A172 (cell line): ENCODE data around the gene EIF5. TPM values are rescaled to one million over a fixed set of nuclear protein-coding genes. Genes with fewer than 3 reads are reported as not detected.
A peak's percentile ranks its signal among the peaks of the same experiment; 100 is the strongest.

Experiments
- DNase-seq: peaks from one replicate; pipeline ENCODE4 v3.0.0-alpha.2; 2015; ENCODE audit warnings: low spot score
- total RNA-seq: library from RNA; depleted of rRNA; stranded (reverse); fragments of >200 nt; shearing (Covaris generic); gene quantifications from 2 replicates; pipeline ENCODE4 v1.2.3, GENCODE V29; 2014; rRNA removed

Gene EIF5
- 70.8 and 85.0 TPM in 2 replicates for total RNA-seq

- DNase-seq: peak; percentile 89
Measured at GRCh38 chr14:103333754-103334643, at the start of gene EIF5. Gene EIF5 (plus strand): TSS chr14:103334237. CDS start chr14:103335861, 1,624 bp downstream.

GRCh38 chr14:103284574-103285467 is 49.2 kb upstream of the EIF5 start:
- peak; percentile 12 for DNase-seq

DNA sequence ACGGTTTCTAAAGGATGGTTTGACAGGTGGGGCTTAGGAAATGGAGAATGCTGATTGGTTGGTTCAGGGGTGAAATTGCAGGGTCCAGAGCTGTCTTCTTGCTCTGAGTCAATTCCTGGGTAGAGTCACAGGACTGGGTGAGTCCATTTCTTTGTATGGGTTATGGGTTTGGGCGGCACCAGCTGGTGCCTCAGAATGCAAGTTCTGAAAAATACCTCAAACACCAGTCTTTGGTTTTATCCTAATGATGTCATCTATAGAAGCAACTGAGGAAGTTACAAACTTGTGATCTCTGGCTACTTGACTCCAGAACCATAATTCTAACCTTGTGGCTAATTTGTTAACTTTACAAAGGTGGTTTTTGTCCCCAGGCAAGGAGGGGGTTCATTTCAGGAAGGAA is 47.6 kb upstream of the EIF5 start:
- DNase-seq: no peak

DNA sequence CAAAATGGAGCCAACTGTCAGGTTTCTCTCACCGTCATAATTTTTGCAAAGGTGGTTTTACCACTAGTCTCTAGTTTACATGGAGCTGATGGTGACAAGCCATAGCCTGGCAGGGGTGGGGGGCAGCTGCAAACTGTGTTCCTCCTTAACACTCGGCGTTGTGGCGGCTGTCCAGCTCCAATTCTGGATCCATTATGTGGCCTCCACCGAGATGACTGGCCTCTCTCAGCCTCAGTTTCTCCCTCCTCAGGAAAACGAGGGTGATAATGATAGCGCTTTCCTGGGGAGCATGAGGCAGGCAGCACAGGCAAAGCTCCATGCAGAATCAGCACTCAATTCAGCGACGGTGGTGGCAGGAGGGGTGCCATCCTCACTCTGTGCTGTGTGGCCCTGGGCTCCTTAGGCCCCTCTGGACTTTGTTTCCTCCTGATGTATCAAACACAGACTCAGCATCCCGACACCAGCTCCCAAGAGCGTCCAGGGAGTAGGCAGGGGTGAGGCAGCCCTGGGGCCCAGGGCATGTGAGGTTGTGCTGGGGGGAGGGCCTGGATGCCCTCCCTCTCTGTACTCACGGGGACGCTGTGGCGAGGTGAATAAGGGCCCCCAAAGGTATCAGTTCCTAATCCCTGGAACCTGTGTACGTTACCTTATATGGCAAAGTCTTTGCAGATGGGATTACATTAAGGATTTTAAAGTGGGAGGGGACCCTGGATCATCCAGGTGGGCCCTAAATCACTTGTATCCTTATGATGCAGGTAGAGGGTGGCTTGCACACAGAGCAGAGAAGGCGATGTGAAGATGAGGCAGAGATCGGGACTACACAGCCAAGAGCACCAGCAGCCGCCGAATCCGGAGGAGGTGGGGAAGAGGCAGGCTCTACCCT is 46.8 kb upstream of the EIF5 start:
- DNase-seq: no peak

DNA sequence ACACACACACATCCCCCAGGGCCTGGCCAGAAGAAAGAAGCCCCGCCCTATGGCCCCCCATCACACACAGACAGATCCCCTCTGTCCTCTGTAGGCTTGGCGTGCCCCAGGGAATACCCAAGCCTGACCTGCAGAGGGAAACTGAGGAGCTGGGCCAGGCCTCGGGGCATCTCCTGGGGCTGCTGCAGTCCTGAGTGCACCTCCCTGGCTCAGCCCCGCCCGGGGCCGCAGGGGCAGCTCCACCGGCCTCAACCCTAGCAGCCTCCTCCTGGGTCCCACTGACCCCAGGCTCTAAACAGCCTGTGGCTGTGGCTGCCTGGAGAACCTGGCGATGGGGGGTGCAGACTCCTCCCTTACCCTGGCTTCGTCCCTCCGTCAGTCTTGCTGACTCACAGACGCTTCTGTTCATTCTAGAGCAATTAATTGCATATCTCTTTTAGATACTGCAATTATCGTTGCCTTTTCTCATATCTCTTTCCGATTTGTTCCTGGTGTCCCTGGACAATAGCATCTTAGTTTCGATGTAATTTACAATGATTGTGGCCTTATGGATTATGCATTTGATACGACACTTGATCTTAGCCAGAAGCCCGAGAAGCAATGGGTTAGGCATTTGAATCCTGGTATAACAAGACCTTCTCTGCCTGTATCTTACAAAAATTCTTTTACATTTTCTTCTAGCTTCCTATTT is 45.8 kb upstream of the EIF5 start:
- no peak for DNase-seq

GRCh38 chr14:103290056-103290455 is 44.0 kb upstream of the EIF5 start:
- no peak for DNase-seq

DNA sequence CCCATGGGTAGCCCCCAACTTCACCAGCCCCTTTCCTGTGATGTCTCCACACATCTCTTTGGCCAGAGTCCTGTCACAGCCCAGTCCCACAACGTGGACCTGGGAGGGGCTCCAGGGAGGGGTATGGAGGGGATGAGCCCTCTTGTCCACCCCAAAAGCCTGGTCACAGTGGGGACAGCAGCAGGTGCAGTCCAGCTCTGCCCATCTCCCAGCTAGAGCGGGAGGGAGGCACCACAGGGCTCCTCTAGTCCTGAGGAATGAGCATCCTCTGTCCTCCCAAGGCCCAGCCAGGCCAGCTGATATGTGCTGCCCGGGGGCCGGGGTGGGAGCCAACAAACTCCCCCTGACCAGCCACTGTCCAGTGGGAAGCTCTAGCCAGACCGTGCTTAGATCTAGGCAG is 43.5 kb upstream of the EIF5 start:
- no peak for DNase-seq

GRCh38 chr14:103290961-103291360 is 43.1 kb upstream of the EIF5 start:
- no peak for DNase-seq

- DNase-seq: peak; percentile 42
Measured at GRCh38 chr14:103292426-103293374, 41.3 kb upstream of the EIF5 start.

DNA sequence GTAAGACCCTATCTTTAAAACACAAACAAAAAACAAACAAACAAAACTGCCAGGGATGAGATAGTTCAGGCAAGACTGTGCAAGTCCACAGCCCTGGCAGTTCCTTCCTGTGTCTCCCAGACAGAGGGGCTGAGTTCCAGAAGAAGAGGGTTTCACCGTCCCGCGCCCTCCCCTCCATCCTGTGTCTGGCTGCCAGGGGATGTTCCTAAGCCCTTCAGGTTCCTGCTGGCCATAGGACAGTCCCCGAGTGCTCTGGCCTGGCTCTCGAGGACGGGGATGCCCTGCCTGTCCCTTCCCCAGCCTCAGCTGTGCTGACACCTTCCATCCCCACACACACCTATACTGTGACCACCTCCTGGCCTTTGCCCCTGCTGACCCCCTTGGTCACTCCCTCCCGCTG is 40.6 kb upstream of the EIF5 start:
- DNase-seq: no peak

DNA sequence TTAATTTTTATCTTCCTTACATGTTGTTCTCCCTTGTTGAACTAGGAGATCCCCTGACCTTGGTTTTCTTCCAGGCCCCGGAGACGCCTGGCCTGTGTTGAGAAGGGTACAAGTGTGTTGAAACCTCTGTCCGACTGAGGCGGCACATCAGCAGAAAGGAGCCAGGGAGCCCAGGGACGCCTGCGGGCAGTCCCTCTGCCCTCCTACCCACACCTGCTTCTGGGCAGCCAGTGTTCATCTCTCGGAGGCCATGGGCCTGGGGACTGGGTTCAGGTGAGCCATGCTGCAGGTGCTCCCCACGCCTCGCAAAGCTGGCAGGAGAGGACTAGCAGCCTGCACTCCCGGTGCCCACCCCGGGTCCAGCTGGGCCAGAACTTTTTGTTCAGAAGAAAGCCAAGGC is 39.9 kb upstream of the EIF5 start:
- no peak for DNase-seq

DNA sequence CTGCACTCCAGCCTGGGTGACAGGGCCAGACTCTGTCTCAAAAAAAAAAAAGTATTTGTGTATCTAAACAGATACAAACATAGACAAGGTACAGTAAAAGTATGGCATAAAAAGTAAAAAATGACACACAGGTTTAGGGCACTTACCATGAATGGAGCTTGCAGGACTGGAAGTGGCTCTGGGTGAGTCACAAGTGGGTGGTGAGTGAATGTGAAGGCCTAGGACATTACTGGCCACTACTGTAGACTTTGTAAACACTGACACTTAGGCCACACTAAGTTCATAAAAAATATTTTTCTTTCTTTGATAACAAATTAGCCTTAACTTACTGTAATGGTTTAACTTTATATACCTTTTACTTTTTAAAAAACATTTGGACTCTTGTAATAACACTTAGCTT is 38.0 kb upstream of the EIF5 start:
- peak; percentile 59 for DNase-seq

- DNase-seq: no peak
Measured at GRCh38 chr14:103296987-103297386, 37.0 kb upstream of the EIF5 start.

GRCh38 chr14:103298620-103299019 is 35.4 kb upstream of the EIF5 start:
- DNase-seq: no peak

DNA sequence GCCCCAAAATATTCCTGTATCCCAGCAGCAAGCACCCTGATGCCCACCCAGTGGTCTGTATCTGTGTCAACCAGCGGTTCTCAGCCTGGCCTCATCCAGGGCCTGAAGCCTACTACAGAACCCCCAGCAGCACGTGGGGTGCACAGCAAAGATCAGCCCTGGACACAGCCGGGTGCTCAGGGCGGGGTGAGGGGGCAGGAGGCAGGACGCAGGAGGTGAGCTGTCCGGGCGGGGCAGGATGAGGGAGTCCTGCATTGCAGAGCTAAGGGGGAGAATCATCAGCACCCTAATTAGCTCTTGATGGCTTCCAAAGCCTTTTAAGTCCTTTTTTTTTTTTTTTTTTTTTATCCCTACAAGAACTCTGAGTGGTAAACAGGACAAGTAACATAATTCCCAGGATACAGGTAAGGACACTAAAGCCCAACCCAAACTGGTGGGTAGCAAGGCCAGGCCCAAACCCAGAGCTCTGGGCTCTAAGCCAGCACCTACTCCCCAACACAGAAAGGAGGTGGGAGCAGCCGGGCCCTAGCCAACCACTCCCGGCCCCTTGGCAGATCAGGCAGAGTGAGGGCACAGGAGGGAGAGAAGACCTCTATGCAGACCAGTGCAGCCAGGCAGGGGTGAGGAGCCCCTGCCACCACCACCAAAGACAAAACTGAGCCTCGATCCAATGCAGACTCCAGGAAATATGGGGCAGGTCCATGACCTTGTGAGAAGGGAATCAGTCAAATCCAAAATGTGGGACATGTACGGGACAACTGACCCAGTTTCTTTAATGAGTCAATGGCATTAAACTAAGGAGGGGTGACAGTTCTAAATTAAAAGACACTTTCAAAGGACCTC is 32.3 kb upstream of the EIF5 start:
- peak; percentile 21 for DNase-seq

DNA sequence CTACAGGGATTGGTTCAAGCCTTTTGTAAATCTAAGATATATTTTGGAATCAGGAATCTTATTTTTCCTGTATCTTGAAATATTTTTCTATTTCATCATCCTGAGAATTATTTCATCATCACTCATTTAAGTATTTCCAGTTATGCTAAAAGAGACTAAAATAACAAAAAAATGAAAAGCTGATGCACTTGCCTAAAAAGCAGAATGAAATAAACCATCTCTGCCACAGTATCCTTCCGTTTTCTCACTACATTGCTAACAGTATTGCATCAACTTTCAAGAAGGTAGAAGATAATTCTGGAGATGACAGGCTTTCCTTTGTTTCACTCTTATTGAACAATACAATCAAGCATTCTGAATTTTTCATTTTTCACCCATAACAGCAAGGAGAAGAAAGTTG is 31.1 kb upstream of the EIF5 start:
- DNase-seq: no peak

- DNase-seq: no peak
Measured at GRCh38 chr14:103304706-103305105, 29.3 kb upstream of the EIF5 start.

DNA sequence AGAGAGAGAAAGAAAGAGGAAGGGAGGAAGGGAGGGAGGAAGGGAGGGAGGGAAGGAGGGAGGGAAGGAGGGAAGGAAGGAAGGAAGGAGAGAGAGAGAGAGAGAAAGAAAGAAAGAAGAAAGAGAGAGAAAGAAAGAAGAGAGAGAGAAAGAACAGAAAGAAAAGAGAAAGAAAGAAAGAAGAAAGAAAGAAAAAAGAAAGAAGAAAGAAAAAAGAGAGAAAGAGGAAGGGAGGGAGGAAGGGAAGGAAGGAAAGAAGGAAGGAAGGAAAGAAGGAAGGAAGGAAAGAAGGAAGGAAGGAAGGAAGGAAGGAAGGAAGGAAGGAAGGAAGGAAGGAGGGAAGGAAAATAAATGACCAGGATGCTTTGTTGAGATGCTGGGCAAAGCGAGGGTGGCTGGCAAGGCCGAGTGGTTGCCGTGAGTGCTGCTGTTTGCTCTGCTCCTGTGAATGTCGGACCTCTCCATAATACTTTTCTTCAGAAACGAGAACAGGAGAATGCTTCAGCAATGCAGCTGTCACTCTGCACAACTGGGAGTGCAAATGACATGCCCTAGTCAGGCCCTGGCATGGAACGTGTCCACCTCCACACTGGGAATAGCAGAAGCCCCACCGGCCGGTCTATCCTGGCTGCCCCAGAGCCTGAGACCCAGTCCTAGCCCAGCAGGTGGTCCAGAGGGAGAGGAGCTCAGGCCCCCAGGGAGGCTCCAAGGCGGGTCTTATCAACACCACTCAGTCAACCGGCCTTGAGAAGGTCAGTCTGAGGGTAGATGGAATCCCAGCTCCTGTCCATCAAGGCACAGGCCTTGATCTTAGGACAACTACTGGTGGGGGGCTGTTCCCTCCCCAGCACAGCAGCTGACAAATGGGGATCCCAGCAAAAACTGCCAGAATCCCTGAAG is 25.1 kb upstream of the EIF5 start:
- no peak for DNase-seq
